GM12872 (cell line): ENCODE measurements around the gene MAP3K3.

Source experiments
- CTCF ChIP-seq: IDR thresholded peaks from 3 replicates; pipeline ENCODE4 v1.5.1; 2011; ENCODE audit warnings: low read depth, mild to moderate bottlenecking, low read length, moderate library complexity; ENCODE audit not compliant: insufficient read depth

Gene MAP3K3

GRCh38 chr17:63601439-63602371 lies 20.5 kb upstream of the MAP3K3 start:
- no peak for TF ChIP-seq CTCF

- no peak for TF ChIP-seq CTCF
Observed at GRCh38 chr17:63609816-63610573, 12.2 kb upstream of the MAP3K3 start.

- no peak for TF ChIP-seq CTCF
Observed at GRCh38 chr17:63610854-63611253, 11.4 kb upstream of the MAP3K3 start.

- TF ChIP-seq CTCF: no peak
Observed at GRCh38 chr17:63611354-63611753, 10.9 kb upstream of the MAP3K3 start.

- no peak for TF ChIP-seq CTCF
Observed at GRCh38 chr17:63613663-63614062, 8.6 kb upstream of the MAP3K3 start.

GRCh38 chr17:63621229-63621683 lies 961 bp upstream of the MAP3K3 start:
- no peak for TF ChIP-seq CTCF
